GM18520 (cell line): ENCODE data around the gene CCSER1.

Source experiments
- ATAC-seq: cut with Tn5 transposase; IDR thresholded peaks from one replicate; pipeline ENCODE4 v1.9.1; 2021; ENCODE audit not compliant: unreplicated experiment

CCSER1 gene

DNA sequence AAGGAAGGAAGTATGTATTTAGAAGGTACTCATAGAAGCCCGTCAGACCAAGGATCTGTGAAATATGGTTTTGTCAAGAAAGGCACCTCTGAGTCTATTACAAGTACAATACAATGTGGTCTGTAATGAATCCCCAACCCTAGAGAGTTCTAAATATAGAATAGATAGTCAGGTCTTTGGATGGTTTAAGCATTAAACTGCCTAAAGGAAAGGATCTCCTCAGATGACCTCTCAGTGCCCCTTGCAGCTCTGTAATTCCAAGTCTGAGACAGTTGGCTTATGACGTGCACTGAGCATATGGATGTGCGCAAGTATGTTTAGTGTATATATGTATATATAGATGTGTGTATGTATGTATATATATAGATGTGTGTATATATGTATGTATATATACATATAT lies 62.0 kb downstream of the CCSER1 start:
- no peak for ATAC-seq

DNA sequence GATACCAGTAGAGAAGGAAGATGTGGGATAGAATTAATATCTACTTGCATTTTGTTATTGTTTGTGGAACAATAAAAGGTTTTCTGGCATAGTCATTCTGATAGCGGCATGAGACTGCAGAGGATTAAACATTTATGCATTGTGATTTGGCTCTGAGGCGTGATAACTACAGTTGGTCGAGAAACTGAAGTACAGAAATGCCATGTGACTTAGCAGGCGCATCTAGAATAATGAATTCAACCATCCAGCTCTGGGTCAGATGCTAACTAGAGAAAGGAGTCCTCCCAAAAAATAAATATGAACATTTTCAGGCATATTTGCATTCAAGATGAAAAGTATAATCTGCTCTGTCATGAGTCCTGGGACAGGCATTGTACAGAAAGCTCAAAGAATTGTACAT lies 62.8 kb downstream of the CCSER1 start:
- ATAC-seq: no peak

DNA sequence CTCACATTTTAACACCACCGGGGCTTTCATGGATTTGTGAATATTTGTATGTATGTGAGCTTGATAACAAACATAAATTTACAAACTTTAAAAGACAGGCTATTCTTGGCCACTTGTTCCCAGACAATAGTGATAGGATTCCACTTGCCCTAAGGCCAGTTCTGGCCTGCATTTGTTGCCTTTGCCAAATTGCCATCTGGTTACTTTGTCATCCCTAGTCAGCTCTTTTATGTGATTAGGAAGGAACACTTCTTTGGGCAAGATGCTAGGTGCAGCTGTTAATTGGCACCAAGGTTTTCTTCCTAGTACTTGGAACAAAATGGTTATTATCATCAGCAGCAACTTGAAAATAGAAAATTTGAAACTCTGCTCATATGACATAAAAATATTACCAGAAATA lies 63.3 kb downstream of the CCSER1 start:
- ATAC-seq: no peak

DNA sequence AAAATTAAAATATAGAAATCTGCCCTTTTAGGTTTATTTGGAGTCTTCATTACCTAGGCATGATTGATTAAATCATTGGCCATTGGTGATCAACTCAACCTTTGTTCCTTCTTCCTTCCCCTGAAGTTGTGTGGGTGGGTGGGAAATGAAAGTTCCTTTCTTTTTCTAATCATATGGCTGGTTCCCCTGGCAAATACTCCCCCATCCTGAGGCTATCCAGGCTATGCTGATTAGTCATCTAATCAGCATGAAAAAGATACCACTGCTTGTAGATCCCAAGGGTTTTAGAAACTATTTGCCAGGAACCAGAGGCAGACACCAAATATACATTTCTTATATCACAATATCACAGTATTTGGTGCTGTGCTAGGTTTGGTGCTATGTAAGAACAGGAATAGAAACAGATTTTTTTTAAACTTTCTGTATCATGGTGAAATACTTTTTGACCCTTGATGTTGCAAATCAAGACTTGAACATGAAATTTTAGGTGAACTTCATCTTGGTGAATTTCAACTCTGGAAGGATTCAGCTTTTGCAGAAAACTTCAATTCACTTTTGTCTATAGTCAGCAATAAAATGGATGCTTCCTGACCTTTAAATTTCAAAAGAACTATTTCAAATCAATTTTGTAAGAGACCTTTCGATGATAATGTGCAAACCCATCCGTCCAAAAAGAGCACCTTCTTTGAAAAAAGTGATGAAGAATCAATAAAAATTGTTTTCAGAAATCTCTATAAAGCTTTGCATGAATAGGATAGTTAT lies 71.1 kb downstream of the CCSER1 start:
- ATAC-seq: no peak

DNA sequence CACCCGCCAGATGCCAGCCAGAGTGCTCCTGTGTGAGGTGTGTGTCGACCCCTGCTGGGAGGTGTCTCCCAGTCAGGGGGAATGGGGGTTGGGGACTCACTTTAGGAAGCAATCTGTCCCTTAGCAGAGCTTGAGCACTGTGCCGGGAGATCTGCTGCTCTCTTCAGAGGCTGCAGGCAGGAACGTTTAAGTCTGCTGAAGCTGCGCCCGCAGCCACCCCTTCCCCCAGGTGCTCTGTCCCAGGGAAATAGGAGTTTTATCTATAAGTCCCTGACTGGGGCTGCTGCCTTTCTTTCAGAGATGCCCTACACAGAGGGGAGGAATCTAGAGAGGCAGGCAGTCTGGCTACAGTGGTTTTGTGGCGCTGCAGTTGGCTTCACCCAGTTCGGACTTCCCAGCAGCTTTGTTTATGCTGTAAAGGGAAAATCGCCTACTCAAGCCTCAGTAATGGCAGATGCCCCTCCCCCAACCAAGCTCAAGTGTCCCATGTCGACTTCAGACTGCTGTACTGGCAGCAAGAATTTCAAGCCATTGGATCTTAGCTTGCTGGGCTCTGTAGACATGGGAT lies 80.8 kb downstream of the CCSER1 start:
- ATAC-seq: no peak

DNA sequence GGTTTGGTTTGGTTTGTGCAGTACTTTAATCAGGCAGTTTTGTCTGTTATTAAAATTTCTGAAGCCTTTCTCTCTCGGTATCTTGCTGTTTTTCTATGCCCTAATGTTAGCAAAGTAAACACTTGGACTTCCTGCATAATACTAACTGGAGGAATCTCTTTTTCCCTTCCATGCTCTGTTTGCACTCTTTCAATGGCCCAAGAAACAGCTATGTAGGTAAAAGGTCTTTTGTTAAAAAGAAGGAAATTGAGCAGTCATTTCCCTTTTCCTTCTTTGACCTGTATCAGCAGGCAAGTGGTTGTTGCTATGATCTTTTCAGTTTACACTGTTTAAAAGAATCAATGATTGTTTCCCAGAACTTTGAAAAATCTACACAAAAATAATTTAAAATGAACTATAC lies 82.7 kb downstream of the CCSER1 start:
- no peak for ATAC-seq

DNA sequence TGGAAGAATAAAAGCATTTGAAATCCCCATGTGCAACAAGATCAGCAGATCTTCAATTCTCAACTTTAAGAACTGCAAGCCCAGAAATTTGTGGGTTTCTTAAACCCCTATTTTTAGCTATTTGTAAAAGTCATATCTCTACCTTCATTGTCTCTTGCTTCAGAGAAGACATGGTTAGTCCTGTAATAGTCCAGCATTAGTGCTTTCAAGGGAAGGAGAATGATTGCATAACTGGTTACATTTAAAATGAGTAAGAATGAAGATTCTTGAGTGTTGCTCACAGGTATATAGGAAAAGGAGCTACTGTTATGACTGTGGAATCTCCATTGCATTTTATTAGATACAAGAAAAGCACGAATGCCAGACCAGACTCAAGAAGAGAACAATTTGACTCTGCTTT lies 84.0 kb downstream of the CCSER1 start:
- no peak for ATAC-seq

DNA sequence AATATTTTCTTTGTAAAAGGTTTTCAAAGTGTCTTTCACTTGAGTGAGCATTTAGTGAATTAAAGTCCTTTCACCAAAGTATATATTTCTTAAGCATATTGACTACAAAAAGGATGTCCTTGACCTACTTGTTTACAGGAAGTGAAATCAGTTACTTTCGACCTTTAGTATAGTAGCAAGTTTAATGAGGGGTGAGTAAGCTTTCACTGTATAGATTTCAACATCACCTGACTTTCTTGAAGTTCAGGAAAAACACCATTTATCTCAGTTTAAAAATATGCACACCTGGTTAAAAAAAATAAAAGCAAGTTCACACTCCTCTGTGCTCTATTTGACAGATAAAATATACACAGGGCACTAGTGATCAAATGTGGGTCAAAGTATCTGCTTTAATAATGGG lies 88.1 kb downstream of the CCSER1 start:
- no peak for ATAC-seq

DNA sequence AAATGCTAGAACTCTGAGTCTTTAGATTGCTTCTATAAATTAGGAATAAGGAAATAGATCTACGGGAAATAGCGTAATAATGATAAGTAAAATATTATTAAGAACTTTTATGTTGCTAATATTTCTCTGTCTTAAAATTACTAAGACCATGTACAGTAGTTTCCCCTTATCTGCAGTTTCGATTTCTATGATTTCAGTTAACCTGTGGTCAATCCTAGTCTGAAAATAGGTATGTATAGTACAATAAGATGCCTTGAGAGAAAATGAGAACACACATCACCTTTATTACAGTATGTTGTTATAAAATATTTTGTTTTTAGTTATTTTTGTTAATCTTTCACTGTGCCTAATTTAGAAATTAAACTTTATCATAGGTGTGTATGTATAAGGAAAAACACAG lies 92.6 kb downstream of the CCSER1 start:
- no peak for ATAC-seq

DNA sequence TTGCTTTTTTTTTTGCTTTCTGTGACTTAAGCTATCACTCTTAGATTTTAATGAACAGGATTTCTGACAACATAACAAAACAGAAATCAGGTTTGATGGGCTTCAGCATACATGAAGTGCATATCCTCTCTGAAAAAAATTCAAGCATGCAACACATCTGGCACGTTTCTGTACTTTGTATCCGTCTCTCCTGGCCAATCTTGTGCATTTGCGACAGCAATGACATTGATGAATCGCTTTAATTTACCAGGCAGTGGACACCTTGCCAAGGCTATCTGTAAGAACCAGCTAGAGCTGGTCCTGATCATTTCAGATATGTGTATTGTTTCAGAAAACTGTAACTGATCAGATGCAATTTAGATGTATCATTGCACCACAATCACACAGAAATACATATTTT lies 93.3 kb downstream of the CCSER1 start:
- no peak for ATAC-seq

DNA sequence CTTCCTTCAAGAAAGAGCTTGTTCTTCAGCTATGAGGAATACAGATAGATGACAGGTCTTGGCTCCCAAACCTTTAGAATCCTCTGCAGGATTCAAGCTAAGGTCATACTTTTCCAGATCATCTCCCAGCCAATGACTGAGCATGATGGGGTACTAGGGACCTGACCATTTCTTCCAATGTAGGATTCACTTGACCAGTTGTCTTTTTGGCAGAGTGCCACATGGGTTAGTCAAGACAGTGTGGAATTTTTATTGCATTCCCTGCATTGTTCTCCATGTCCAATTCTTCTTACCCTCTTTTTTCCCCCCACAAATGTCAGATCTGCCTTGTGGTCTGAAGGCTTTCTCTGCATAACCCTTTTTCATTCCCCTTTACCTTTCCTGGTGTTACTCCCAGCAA lies 99.5 kb downstream of the CCSER1 start:
- ATAC-seq: no peak

DNA sequence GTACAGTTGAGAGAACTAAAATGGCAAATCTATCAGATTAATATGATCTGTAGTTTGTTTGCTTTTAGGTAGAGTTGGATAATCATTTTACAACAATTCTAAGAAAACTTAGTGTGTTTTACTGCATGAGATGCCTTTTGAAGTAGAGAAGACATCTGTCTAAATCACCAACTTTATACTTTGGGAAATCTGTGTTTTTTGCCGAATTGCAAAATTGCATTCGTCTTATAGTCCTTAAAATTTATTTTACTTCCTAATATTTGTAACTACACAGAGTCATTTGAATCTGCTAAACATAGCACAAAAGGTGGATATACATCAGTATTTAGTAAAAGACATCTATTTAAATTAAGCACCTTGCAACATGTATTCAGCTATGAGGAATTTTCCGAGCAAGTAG lies 100.0 kb downstream of the CCSER1 start:
- ATAC-seq: no peak

DNA sequence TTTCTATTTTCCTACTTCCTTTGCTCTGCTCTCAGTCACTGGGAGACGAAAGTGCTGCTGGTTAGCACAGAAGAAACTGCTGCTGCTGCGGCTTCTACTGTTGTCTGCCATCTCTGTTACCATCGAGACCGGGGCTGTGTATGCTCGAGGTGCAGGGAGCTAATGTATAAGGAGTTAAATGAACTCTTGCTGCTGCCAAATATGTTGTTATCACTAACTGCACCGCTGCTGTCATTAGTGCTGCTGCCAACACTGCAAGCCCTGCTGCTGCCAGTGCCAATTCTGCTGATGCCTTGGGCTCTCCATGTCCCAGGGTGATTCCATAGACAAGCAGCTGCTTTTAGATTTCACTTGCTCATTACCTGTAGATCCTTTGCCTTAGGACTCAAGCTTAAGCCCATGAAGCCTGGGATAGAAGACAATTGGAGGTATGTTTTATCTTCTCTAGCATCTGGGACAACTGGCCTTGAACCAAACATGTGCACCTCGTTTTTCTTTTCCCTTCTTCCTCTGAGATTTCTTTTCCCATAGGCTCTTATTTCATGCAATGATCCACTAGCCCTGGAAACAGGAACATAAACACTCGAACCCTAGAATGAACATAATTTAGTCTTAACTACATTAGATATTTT lies 107.8 kb downstream of the CCSER1 start:
- ATAC-seq: no peak

DNA sequence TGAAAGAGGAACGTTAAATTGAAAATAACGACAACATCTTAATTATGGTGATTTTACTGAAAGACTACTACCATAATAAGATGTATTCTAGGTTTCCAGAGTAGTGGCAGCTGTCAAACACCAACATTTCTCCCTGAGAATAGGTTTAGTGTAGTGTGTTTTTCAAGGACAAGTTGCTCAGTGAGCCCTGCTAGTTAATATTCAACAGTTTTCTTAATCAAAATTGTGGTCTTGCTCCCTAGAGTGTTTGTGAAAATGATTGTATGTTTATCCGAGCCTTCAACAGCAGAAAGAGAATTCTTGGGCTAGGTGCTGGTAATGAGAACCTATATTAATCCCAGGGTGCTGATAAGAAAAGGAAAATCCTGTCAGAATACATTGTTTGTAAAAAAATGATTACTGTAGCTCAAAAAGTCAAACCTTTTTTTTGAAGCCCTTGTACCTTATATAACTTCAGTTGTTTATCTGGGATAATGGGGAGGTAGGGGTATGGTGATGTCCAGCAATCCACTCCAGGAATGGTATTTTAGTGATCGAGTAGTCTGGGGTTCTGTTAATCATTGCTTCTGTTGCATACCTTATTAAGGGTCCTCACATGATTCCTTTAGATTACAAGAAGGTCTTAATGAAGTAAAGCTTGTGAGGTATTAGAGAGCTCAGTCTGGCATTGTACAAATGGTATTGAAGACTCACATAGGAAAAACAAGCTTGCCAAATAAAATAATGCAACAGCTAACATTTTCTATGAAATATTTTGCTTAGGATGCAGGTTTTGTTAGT lies 110.7 kb downstream of the CCSER1 start:
- no peak for ATAC-seq

DNA sequence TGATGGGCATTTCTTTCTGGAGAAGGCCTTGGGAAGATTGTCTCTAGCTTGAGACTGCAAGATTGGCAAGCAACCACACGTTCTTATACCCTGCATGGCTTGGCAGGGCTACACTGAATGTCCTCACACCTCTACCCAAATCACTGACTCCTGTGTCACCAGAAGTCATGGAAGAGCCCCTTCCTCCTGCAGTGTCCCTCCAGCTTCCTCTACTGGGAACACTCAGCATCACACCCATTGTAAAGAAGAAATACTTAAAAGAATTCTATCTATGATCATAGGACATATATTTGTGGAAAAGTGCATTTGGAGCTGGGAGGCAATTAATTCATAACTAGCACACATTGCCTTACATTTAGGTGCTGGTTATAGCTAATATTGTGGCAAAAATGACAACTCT lies 113.1 kb downstream of the CCSER1 start:
- no peak for ATAC-seq

DNA sequence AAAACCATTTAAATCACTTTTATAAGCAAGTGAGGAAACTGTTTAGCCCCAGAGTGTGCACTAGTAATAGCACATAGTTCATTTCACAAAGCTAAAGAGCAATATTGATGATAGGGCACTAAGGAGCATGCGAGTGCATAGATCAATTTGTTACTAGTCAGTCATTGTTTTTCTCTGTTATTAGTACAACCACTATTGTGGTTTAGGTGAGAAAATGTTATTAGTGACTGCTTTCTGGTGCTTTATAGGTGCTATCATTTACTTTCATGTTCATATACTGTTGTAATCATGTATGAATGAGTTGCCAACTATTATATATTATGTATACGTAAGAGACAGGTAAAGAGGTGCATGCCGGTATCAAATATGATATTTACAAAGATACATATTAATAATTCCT lies 113.8 kb downstream of the CCSER1 start:
- peak; percentile 57 for ATAC-seq

DNA sequence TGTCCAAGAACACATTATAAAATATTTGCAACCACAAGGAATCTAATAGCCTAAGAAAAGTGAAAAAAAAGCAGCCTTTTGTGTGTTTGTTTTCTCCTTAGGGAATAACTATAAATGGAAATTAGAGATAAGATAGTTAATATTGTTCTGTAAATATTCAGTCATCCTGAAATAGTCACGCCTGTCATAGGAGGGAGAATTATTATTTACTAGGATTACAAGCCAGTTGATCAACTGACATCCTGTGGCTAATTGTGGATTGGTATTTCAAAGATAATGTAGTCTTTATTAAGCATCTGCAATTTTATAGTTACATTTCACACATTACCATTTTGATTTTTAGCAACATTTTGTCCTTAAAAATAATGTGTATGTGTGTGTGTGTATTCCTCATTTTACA lies 118.6 kb downstream of the CCSER1 start:
- ATAC-seq: no peak

DNA sequence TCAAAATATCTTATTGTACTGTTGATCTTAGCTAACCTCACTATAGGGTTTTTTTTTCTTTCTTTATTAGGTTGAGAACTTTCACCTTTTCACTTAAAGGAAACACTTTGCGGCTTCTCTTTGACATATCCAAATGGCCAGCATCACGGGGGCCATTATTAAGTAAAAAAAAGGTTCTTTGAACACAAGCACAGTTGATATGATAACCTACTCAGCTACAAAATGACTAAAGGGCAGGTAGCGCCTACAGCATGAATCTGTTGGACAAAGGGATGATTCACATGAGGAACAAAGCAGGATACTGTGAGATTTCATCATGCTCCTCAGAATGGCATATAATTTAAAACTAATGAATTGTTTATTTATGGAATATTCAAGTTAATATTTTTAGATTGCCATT lies 119.6 kb downstream of the CCSER1 start:
- ATAC-seq: no peak

DNA sequence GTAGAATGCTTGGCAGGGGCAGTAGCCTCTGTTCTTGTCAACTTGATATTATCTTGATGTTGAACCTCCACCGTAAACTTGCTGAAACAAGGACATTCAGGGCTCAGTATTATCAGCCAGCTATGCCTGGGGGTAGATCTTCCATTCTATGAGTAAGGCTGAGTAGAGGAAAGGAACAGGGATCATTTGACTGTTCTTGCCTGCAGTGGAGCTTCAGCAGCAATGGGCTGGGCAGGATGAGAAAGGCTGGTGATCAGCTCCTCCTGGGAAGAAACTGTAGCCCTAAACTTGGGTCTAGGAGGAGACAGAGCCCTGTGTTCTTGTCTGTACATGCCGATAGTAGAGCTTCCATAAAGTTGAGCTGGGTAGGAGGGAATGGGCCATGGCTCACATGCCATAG lies 127.2 kb downstream of the CCSER1 start:
- ATAC-seq: no peak

DNA sequence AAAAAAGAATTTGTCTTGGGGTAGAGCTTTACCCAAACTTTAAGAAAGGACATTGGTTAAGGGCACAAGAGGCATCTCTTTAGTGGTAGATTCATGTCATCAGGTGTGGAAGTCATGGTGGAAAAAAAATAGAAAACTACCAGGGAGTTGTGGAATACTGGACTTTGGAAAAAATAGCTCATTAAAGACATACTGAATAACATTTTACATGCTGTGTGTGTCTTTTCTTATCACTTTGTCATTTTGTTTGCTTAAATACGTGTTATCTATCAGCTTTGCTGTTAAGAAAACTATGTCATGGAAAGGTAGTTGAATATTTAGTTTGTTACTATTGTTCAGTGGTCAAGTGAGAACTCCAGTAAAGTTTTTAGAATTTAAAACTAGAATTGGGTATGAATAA lies 147.0 kb downstream of the CCSER1 start:
- ATAC-seq: no peak

DNA sequence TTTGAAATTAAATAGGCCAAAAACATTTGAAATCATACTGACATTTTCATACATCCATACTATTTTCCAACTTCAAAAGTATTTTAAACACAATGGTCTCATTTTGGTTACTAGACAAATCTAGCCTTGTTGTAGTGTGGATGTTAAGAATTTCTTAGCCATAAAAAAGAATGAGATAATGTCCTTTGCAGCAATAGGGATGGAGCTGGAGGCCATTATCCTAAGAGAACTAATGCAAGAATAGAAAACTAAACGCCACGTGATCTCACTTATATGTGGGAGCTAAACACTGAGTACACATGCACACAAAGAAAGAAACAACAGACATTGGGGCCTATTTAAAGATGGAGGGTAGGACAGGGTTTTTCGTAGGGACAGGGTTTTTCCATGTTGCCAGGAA lies 153.8 kb downstream of the CCSER1 start:
- no peak for ATAC-seq
